ENCODE data around the gene RAPGEF3. TPM values are rescaled to one million over a fixed set of nuclear protein-coding genes. Genes with fewer than 3 reads are reported as not detected.

Gene RAPGEF3
- total and polyA plus RNA-seq, 2 of the 8 experiments (the other 6 are each of a cell fraction or from before 2014, with no cell fraction given) = 5.0 to 9.4 TPM

DNA sequence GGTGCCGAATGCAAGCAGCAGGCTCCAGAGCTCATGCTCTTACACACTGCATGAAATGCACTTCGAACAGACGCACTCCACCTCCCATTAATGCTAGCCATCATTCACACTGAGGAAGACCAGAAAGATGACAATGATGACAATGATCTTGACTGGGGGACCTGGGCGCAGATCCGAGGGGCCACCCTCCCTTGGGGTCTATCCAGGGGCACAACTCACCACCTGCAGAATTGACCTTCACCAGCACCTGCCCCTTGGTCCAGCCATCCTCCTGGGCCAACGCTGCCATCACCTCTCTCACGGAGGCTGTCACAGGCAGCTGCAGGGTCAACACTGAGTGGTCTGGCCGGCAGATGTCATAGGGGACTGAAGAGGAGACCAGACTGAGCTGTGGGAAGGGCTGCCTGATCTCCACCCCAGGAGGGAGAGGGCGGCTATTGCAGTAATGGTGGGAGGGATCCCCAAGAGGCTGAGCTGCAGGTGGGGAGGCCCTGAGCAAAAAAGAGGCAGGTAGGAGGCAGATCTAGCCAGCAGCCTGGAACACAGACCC is 15.3 kb downstream of the RAPGEF3 start:
- Histone ChIP-seq H3K9ac (replicated peaks in 1 of 4; ENCODE audit: extremely low read depth in 1 of 4, low read depth in 3 of 4, low read length in 3 of 4) (no peak overlapping the region), H4K5ac (ENCODE audit: insufficient read length, low read depth, low read length) (no peak overlapping the region), H3K27ac (ENCODE audit: low read depth, low read length) (no peak overlapping the region), H2BK5ac (ENCODE audit: low read depth, low read length) (peak overlapping the region; percentile 50; the same call in 1 of the 2 replicates), H3K4ac (replicated peaks; ENCODE audit: insufficient read length, low read depth, low read length) (no peak overlapping the region), H3K14ac (ENCODE audit: insufficient read length) (no peak overlapping the region), H3K4me3 (ENCODE audit: extremely low read depth in 1 of 4, insufficient read depth in 2 of 4, low read depth in 3 of 4, low read length in 4 of 4) (no peak overlapping the region), H3K27me3 (replicated peaks in 1 of 4; ENCODE audit: control insufficient read depth in 3 of 4, extremely low read depth in 1 of 4, insufficient read depth in 3 of 4, low read length in 3 of 4) (no peaks in the 10 kb centered on the region), H3K18ac (ENCODE audit: extremely low read depth, low read length) (no peak overlapping the region), H3K4me2 (ENCODE audit: insufficient read depth in 1 of 2, low read depth in 2 of 2, low read length in 2 of 2) (no peak overlapping the region), H2BK15ac (ENCODE audit: low read length) (peak overlapping the region; percentile 83; the same call in 1 of the 2 replicates), H3K79me1 (ENCODE audit: low read depth, low read length) (no peaks in the 10 kb centered on the region), H2AK5ac (ENCODE audit: low read depth, low read length) (peak overlapping the region; percentile 66; the same call in 1 of the 2 replicates), H4K91ac (replicated peaks; ENCODE audit: insufficient read length, low read length) (no peak overlapping the region), H4K8ac (ENCODE audit: extremely low read depth, insufficient read depth, low read length) (no peak overlapping the region), H3K23ac (ENCODE audit: insufficient read length) (no peak overlapping the region), H2AFZ (ENCODE audit: low read length) (no peak overlapping the region), H3K79me2 (ENCODE audit: control insufficient read depth in 1 of 2, insufficient read depth in 2 of 2, low read length in 2 of 2) (no peaks in the 10 kb centered on the region), H3K23me2 (ENCODE audit: low read depth, low read length) (no peaks in the 10 kb centered on the region; the same call in 1 of the 2 replicates), H3K36me3 (ENCODE audit: control insufficient read depth in 2 of 4, insufficient read depth in 4 of 4, low read length in 3 of 4) (no peaks in the 10 kb centered on the region), H2BK20ac (ENCODE audit: low read length) (0 out of 2 replicates have a peak overlapping the region, but pooled peaks have one; percentile 72), H3K56ac (replicated peaks; ENCODE audit: insufficient read length, low read depth, low read length) (no peak overlapping the region), H3K9me3 (ENCODE audit: insufficient read depth in 2 of 2, low read depth in 1 of 2, low read length in 1 of 2) (no peaks in the 10 kb centered on the region), H4K20me1 (replicated peaks in 1 of 2; ENCODE audit: control insufficient read depth in 1 of 2, insufficient read depth in 2 of 2, low read length in 2 of 2) (no peaks in the 10 kb centered on the region), H2BK12ac (ENCODE audit: low read depth, low read length) (peak overlapping the region; percentile 76), H2BK120ac (replicated peaks; ENCODE audit: low read depth, low read length) (no peak overlapping the region), H3K4me1 (replicated peaks in 1 of 4; ENCODE audit: control insufficient read depth in 3 of 4, insufficient read depth in 4 of 4, low read length in 3 of 4) (peaks cover 0 to 10% (median 2%) of the 10 kb centered on the region in 4 experiments; a peak in 4 of 7 replicates)
- FAIRE-seq = no peak
- ChIA-PET POLR2A (ENCODE audit: partially characterized antibody) (interaction anchor here (1.1 to 7.4 kb wide), 10 partner anchors 8 to 96 kb away, joined by 3 to 79 read pairs (median 8); partner anchors contain the start of genes RAPGEF3 and SLC48A1), CTCF (ENCODE audit: partially characterized antibody) (interaction anchor here (0.5 to 64.6 kb wide), 32 partner anchors 8 to 620 kb away, joined by 3 to 2442 read pairs (median 7); partner anchors contain the start of genes ENDOU, HDAC7, RAPGEF3 and SLC48A1)
- DNase-seq (ENCODE audit: low read depth in 1 of 2, low spot score in 2 of 2) = no peak
- WGBS, 2 experiments (ENCODE audit: extremely low coverage in 1 of 2, insufficient coverage in 1 of 2, insufficient read length in 1 of 2, insufficient replicate concordance in 2 of 2, low coverage in 1 of 2, low lambda C conversion rate in 2 of 2, missing lambda C conversion rate in 1 of 2) = 85% methylated on average over 9 of the region's 9 CpGs; no CpG with 5 or more reads in 1 of the 2 experiments
- TF ChIP-seq ZNF274 (IDR thresholded peaks at IDR 0.05; ENCODE audit: borderline replicate concordance, extremely low read depth, low read length) (no peak), TCF12 (IDR thresholded peaks at IDR 0.05; ENCODE audit: low read depth, low read length) (no peak), GTF2F1 (IDR thresholded peaks at IDR 0.05; ENCODE audit: borderline replicate concordance, low read depth, low read length) (no peak), HDAC2 (IDR thresholded peaks at IDR 0.05; ENCODE audit: borderline replicate concordance in 1 of 2, low read depth in 2 of 2, low read length in 2 of 2) (no peak), PHF8 (conservative IDR thresholded peaks at IDR 0.05; ENCODE audit: low read depth, low read length) (no peak), POLR2AphosphoS5 (IDR thresholded peaks at IDR 0.05; ENCODE audit: low read depth, low read length) (no peak), POLR2A (IDR thresholded peaks at IDR 0.05; ENCODE audit: control extremely low read depth in 1 of 2, low read depth in 2 of 2, low read length in 2 of 2) (no peak)

Measured in H1 (cell line).